IMR-90 (cell line): ENCODE data around the gene SLX4. TPM values are rescaled to one million over a fixed set of nuclear protein-coding genes. Genes with fewer than 3 reads are reported as not detected.

Experiments used
- ATAC-seq: fragments of 200-7000 bp; cut with Tn5 transposase; 2 replicates; pipeline ENCODE4 v1.9.1; 2020; ENCODE audit warnings: low read depth, mild to moderate bottlenecking, moderate library complexity
- BruUV-seq: library from RNA; stranded (reverse); fragments of 400-500 nt; replicated peaks from 2 replicates; lab custom pipeline; 2021; lab: Mats Ljungman, UMichigan
- CTCF ChIA-PET: fragments of 300-600 bp; formaldehyde crosslinking; extraction: SDS; loops from one replicate; lab custom pipeline; 2021; ENCODE audit warnings: antibody characterized with exemption; lab: Yijun Ruan, JAX
- POLR2A ChIA-PET: fragments of 300-600 bp; sonication (Branson Sonifier 250); formaldehyde crosslinking; loops from one replicate; lab custom pipeline; 2022; ENCODE audit warnings: antibody characterized with exemption; ENCODE audit not compliant: unreplicated experiment; lab: Charles Lee
- DNase-seq: peaks from one replicate; pipeline ENCODE4 v3.0.0; 2013
- H2AFZ ChIP-seq: replicated peaks from 2 replicates; pipeline ENCODE3; 2013; ENCODE audit warnings: low read length, mild to moderate bottlenecking; ENCODE audit not compliant: poor library complexity
- H2AK5ac ChIP-seq: 2 replicates; pipeline ENCODE4 v1.6.1; 2013; ENCODE audit warnings: low read depth, low read length, inconsistent platforms
- H2AK9ac ChIP-seq: replicated peaks from 2 replicates; pipeline ENCODE3; 2013; ENCODE audit warnings: mild to moderate bottlenecking, low read depth, low read length, moderate library complexity; ENCODE audit not compliant: poor library complexity
- H2BK120ac ChIP-seq: 2 replicates; pipeline ENCODE4 v1.6.1; 2013; ENCODE audit warnings: low read depth, low read length, inconsistent platforms
- H2BK15ac ChIP-seq: 3 replicates; pipeline ENCODE4 v1.6.1; 2013; ENCODE audit warnings: low read depth, low read length, inconsistent platforms
- H2BK20ac ChIP-seq: 2 replicates; pipeline ENCODE4 v1.6.1; 2013; ENCODE audit warnings: low read depth, mild to moderate bottlenecking, inconsistent platforms, low read length, moderate library complexity
- H2BK5ac ChIP-seq: 2 replicates; pipeline ENCODE4 v1.6.1; 2013; ENCODE audit warnings: mild to moderate bottlenecking, low read depth, low read length, inconsistent platforms; ENCODE audit not compliant: poor library complexity, severe bottlenecking
- H3K14ac ChIP-seq: replicated peaks from 2 replicates; pipeline ENCODE4 v1.6.1; 2013; ENCODE audit warnings: low read depth, low read length, inconsistent platforms
- H3K18ac ChIP-seq: 2 replicates; pipeline ENCODE4 v1.6.1; 2013; ENCODE audit warnings: low read depth, low read length, control low read depth
- H3K23ac ChIP-seq: 2 replicates; pipeline ENCODE4 v1.6.1; 2013; ENCODE audit warnings: low read depth, low read length, inconsistent platforms
- H3K27ac ChIP-seq: 2 replicates; pipeline ENCODE4 v1.5.1; 2013; ENCODE audit warnings: mild to moderate bottlenecking, control low read depth, low read length; ENCODE audit not compliant: insufficient read depth
- H3K27me3 ChIP-seq: 2 replicates; pipeline ENCODE4 v1.6.1; 2013; ENCODE audit warnings: low read length; ENCODE audit not compliant: control insufficient read depth, insufficient read depth
- H3K36me3 ChIP-seq: 2 replicates; pipeline ENCODE4 v1.6.1; 2013; ENCODE audit warnings: low read length, mixed read lengths; ENCODE audit not compliant: control insufficient read depth, insufficient read depth
- H3K4ac ChIP-seq: 2 replicates; pipeline ENCODE4 v1.6.1; 2013; ENCODE audit warnings: low read depth, low read length, inconsistent platforms
- H3K4me1 ChIP-seq: 2 replicates; pipeline ENCODE4 v1.6.1; 2013; ENCODE audit warnings: low read length, mixed read lengths; ENCODE audit not compliant: control insufficient read depth, insufficient read depth
- H3K4me2 ChIP-seq: 2 replicates; pipeline ENCODE4 v1.6.1; 2013; ENCODE audit warnings: low read depth, mild to moderate bottlenecking, control low read depth, low read length, moderate library complexity
- H3K4me3 ChIP-seq: 2 replicates; pipeline ENCODE4 v1.5.1; 2013; ENCODE audit warnings: low read depth, mild to moderate bottlenecking, control low read depth, low read length, moderate library complexity; ENCODE audit not compliant: insufficient read depth
- H3K56ac ChIP-seq: 2 replicates; pipeline ENCODE4 v1.6.1; 2013; ENCODE audit warnings: low read length, inconsistent platforms; ENCODE audit not compliant: insufficient read depth; ENCODE audit errors: extremely low read depth
- H3K79me1 ChIP-seq, 2 experiments: 2 replicates each; pipeline ENCODE4 v1.6.1; 2013; ENCODE audit warnings: low read length in 2 of 2, inconsistent platforms in 1 of 2, low read depth in 1 of 2
- H3K9ac ChIP-seq: 2 replicates; pipeline ENCODE4 v1.6.1; 2013; ENCODE audit warnings: low read depth, low read length, control low read depth
- H3K9me1 ChIP-seq: 2 replicates; pipeline ENCODE4 v1.6.1; 2013; ENCODE audit warnings: low read length, inconsistent platforms; ENCODE audit not compliant: insufficient read depth
- H3K9me3 ChIP-seq: 2 replicates; pipeline ENCODE4 v1.6.1; 2013; ENCODE audit warnings: low read length; ENCODE audit not compliant: control insufficient read depth, insufficient read depth
- H4K20me1 ChIP-seq: 2 replicates; pipeline ENCODE4 v1.6.1; 2013; ENCODE audit warnings: low read length, inconsistent platforms; ENCODE audit not compliant: insufficient read depth
- H4K5ac ChIP-seq: 2 replicates; pipeline ENCODE4 v1.6.1; 2013; ENCODE audit warnings: mild to moderate bottlenecking, low read depth, low read length, control low read depth
- H4K8ac ChIP-seq, 2 experiments: 2 replicates each; pipeline ENCODE4 v1.6.1; 2013; ENCODE audit warnings: low read depth in 2 of 2, low read length in 2 of 2, control low read depth in 1 of 2, inconsistent platforms in 1 of 2
- H4K91ac ChIP-seq: 2 replicates; pipeline ENCODE4 v1.6.1; 2013; ENCODE audit warnings: low read depth, low read length, inconsistent platforms; ENCODE audit not compliant: insufficient read depth
- BHLHE40 ChIP-seq: fragments of 150-350 bp; IDR thresholded peaks from 2 replicates; pipeline ENCODE4 v1.6.1; 2016; ENCODE audit warnings: mild to moderate bottlenecking, low read depth, low read length
- CEBPB ChIP-seq: IDR thresholded peaks from 2 replicates; pipeline ENCODE4 v1.6.1; 2012; ENCODE audit warnings: low read depth, low read length, improper control_type of control experiment
- CHD1 ChIP-seq: IDR thresholded peaks from 2 replicates; pipeline ENCODE4 v1.6.1; 2012; ENCODE audit warnings: low read depth, low read length, improper control_type of control experiment
- CTCF ChIP-seq: conservative IDR thresholded peaks from 2 replicates; pipeline ENCODE4 v1.5.1; 2012; ENCODE audit warnings: mild to moderate bottlenecking, low read depth, low read length, improper control_type of control experiment
- ELK1 ChIP-seq: fragments of 150-350 bp; IDR thresholded peaks from 2 replicates; pipeline ENCODE4 v1.6.1; 2016; ENCODE audit warnings: low read depth, mild to moderate bottlenecking, low read length, moderate library complexity, borderline replicate concordance
- FOS ChIP-seq: fragments of 150-350 bp; IDR thresholded peaks from 2 replicates; pipeline ENCODE4 v1.6.1; 2016; ENCODE audit warnings: low read depth, low read length
- MAFK ChIP-seq: IDR thresholded peaks from 2 replicates; pipeline ENCODE4 v1.6.1; 2012; ENCODE audit warnings: low read depth, low read length, improper control_type of control experiment
- MAZ ChIP-seq: IDR thresholded peaks from 2 replicates; pipeline ENCODE4 v1.6.1; 2012; ENCODE audit warnings: low read depth, mild to moderate bottlenecking, low read length, improper control_type of control experiment, moderate library complexity, borderline replicate concordance
- MXI1 ChIP-seq: IDR thresholded peaks from 2 replicates; pipeline ENCODE4 v1.6.1; 2012; ENCODE audit warnings: low read depth, mild to moderate bottlenecking, low read length, moderate library complexity, borderline replicate concordance
- NFE2L2 ChIP-seq: fragments of 150-350 bp; IDR thresholded peaks from 2 replicates; pipeline ENCODE4 v1.6.1; 2016; ENCODE audit warnings: low read depth, mild to moderate bottlenecking, low read length
- POLR2A ChIP-seq: IDR thresholded peaks from 2 replicates; pipeline ENCODE4 v1.6.1; 2012; ENCODE audit warnings: mild to moderate bottlenecking, low read depth, low read length
- RAD21 ChIP-seq: IDR thresholded peaks from 2 replicates; pipeline ENCODE4 v1.6.1; 2012; ENCODE audit warnings: low read length, improper control_type of control experiment
- RCOR1 ChIP-seq: IDR thresholded peaks from 2 replicates; pipeline ENCODE4 v1.6.1; 2012; ENCODE audit warnings: mild to moderate bottlenecking, low read length, improper control_type of control experiment; ENCODE audit not compliant: insufficient replicate concordance
- RFX5 ChIP-seq: IDR thresholded peaks from 2 replicates; pipeline ENCODE4 v1.8.0; 2012; ENCODE audit warnings: low read depth, mild to moderate bottlenecking, low read length, moderate library complexity
- SMC3 ChIP-seq: fragments of 150-350 bp; IDR thresholded peaks from 2 replicates; pipeline ENCODE4 v1.6.1; 2016; ENCODE audit warnings: low read depth, mild to moderate bottlenecking, antibody characterized with exemption, low read length, moderate library complexity
- USF2 ChIP-seq: fragments of 150-350 bp; IDR thresholded peaks from 2 replicates; pipeline ENCODE4 v1.6.1; 2017; ENCODE audit warnings: mild to moderate bottlenecking, antibody characterized with exemption, low read length, low read depth
- WGBS, 2 experiments: methylation state at CpG; one replicate each; pipeline versions ENCODE4 v1.1.5 to v1.1.7; 2013; ENCODE audit warnings: missing lambda C conversion rate in 2 of 2; ENCODE audit not compliant: insufficient read length in 1 of 2; ENCODE audit errors: extremely low coverage in 2 of 2; 5-methylcytosine and 5-hydroxymethylcytosine counted together
- dilution Hi-C: fragments of 300-500 bp; cut with HindIII; formaldehyde crosslinking; loops from one replicate; pipeline ENCODE4 v1.14.3; 2018; ENCODE audit warnings: low sequenced_read_pairs; ENCODE audit not compliant: unreplicated experiment
- in situ Hi-C: fragments of 300-500 bp; cut with MboI; formaldehyde crosslinking; loops from 3 replicates; pipeline ENCODE4 v1.14.3; 2019; ENCODE audit warnings: low sequenced_read_pairs, inconsistent platforms, mixed read lengths
- intact Hi-C: fragments of 100-400 bp; cut with micrococcal nuclease; formaldehyde crosslinking; loops from 2 replicates; pipeline ENCODE4 v1.10.0; 2022
- polyA plus RNA-seq, 3 experiments: library from polyadenylated mRNA; depleted of rRNA; stranded (reverse); fragments of >200 nt; gene quantifications; 2 replicates each; pipeline ENCODE4 v1.2.3, GENCODE V29; 2012; ENCODE audit warnings: low replicate concordance in 1 of 3
- total RNA-seq: library from RNA; depleted of rRNA; stranded (reverse); fragments of >200 nt; gene quantifications from 2 replicates; pipeline ENCODE4 v1.2.3, GENCODE V29; 2012

The SLX4 gene
- total and polyA plus RNA-seq, 2 of the 4 experiments (the other 2 are of a cell fraction): 1.3 to 3.1 TPM

- H3K9ac ChIP-seq: no peak overlapping the region
- peaks cover 7% of the 10 kb centered on the region; the same call in 1 of the 2 replicates for H4K20me1 ChIP-seq
- no peak for DNase-seq
- no peak overlapping the region for H2BK15ac ChIP-seq
- no peaks in the 10 kb centered on the region for H3K9me3 ChIP-seq
- no TSS peak for BruUV-seq
- 99% methylated on average over 10 of the region's 12 CpGs; no CpG with 5 or more reads in 1 of the 2 experiments for WGBS, 2 experiments
- H3K23ac ChIP-seq: no peak overlapping the region
- in situ Hi-C loops: no loop called here
- peaks cover 25% of the 10 kb centered on the region for H3K9me1 ChIP-seq
- H3K27ac ChIP-seq: no peak overlapping the region
- intact Hi-C loops: no loop called here
- no peak for TF ChIP-seq RFX5
- no peak for TF ChIP-seq USF2
- TF ChIP-seq POLR2A: no peak
- TF ChIP-seq BHLHE40: no peak
- no peak for TF ChIP-seq RAD21
- no peak for TF ChIP-seq MXI1
- no peak for TF ChIP-seq ELK1
- TF ChIP-seq MAFK: no peak
- TF ChIP-seq CTCF: no peak
- no peak for TF ChIP-seq CEBPB
- no peak for TF ChIP-seq CHD1
- no peak for TF ChIP-seq FOS
- no peak for TF ChIP-seq SMC3
- no peak for TF ChIP-seq NFE2L2
- no peak for TF ChIP-seq RCOR1
- TF ChIP-seq MAZ: no peak
- no peaks in the 10 kb centered on the region for H3K27me3 ChIP-seq
- H3K56ac ChIP-seq: no peak overlapping the region
- no peak overlapping the region for H3K4ac ChIP-seq
- no peak for ATAC-seq
- H3K18ac ChIP-seq: no peak overlapping the region
- H2BK5ac ChIP-seq: no peak overlapping the region
- no peak overlapping the region for H2AFZ ChIP-seq
- no peak overlapping the region for H4K8ac ChIP-seq
- no peak overlapping the region for H2BK120ac ChIP-seq
- H3K4me1 ChIP-seq: peaks cover 20% of the 10 kb centered on the region
- CTCF ChIA-PET: no interaction called here
- H2BK20ac ChIP-seq: no peak overlapping the region
- 0 out of 4 replicates have a peak, but pooled peaks cover 0 to 8% of the 10 kb centered on the region in 2 experiments for H3K79me1 ChIP-seq
- no peak overlapping the region; the same call in 1 of the 2 replicates for H2AK5ac ChIP-seq
- no peak overlapping the region for H3K4me2 ChIP-seq
- peaks cover 30% of the 10 kb centered on the region for H3K36me3 ChIP-seq
- no peak overlapping the region for H3K14ac ChIP-seq
- H2AK9ac ChIP-seq: no peak overlapping the region
- no peak overlapping the region for H4K5ac ChIP-seq
- POLR2A ChIA-PET: no interaction called here
- no peak overlapping the region for H4K91ac ChIP-seq
- no peak overlapping the region for H3K4me3 ChIP-seq
- dilution Hi-C loops: no loop called here
These were observed 78.7 kb downstream of the SLX4 start for GRCh38 chr16:3532741-3533140.
